HG02970 (cell line): Measurements from ENCODE around the gene TOPBP1.
"Not testable (repeated sequence)": the region's sequence is repeated elsewhere in the genome, so short reads cannot be mapped to it uniquely, and the experiment has no call there.

Experiments used
- ATAC-seq: cut with Tn5 transposase; IDR thresholded peaks from one replicate; pipeline ENCODE4 v1.9.1; 2021; ENCODE audit warnings: mild to moderate bottlenecking, moderate library complexity, moderate number of reproducible peaks; ENCODE audit not compliant: unreplicated experiment, low FRiP score

Gene TOPBP1

DNA sequence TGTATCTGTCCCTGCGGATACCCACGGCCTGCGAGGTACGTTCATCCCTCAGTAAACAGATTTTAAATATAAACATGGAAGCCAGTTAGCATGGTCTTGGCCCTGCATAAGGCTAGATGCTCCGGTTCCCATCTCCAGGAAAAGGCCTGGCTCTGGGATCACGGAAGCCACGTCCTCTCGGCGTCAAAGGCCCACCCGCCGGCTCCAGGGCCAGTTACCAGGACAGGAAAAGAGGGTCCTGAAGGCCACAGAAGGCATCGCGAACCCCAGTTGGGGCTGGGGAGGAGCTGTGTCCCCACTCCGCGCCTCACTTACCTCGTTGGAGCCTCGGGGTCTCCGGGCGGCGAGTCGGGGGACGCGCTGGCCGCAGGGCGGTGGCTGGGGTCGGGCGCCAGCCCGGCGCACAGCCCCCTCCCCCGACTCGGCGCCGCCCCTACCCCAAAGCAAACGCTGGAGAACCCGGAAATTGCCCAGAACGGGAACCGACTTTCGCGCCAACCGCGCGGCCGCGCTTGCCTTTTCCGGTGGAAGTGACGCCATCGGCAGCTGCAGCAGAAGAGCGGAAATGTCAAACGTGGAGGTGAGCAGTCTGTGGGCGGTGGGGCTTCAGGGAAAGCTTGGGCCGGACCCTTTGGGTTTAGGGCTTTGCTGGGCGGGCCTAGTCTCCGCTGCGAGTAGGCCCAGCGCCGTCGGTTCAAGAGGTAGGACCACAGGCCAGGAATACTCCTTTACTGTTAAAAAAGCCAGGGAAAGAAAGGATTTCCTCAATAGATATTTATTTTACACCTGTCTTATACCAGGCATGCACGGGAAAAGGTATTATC, at the start of gene TOPBP1:
Gene TOPBP1, minus strand, starts transcription at position 488 of the 824 bp plus-strand sequence. CDS start 814 bp downstream, outside the sequence.
- peak; percentile 79 for ATAC-seq

DNA sequence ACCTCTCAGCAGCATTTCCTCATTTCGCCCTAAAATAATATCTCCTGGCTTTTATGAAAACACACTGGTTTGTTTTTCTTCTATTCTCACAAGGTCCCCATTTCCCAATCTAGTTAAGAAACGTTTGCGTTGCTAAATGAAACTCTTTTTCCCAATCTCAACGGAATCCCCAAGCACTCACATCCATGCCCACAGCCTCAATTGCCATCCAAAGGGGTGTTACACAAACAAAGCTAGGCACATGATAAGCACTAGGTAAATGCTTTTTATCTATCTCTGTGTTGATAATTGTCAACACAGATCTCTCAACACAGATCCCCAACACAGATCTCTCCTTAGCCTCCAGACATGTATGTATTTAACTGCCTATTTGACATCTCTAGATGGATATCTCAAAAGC, 49.3 kb upstream of the TOPBP1 start:
- no peak for ATAC-seq

DNA sequence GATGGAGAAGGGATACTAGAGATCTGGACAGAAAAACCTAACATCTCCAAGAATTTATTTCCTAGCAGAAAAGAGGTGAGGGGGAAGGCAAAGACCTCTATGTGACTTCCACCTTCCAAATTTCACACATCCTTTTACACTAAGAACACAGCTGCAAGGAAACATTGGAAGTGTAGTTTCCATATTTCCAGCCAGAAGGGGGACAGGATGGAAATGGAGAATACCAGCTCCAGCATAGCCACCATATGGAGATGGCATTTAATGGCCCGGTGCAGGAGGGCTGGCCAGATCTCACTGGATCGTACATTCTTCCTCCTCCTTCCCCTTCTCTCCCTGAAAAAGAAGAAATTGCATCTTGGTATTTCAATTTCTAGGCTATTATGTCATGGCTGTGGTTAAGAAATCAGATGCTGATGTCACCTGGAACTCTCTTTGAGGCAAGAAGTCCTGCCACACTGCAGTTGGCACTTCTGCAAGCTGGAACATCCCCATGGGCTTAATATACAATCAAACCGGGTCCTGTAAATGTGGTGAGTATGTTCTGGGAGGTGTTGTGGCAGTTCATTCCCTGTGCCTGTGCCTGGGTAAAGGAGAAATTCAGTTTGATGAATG, 47.5 kb upstream of the TOPBP1 start:
- no peak for ATAC-seq

DNA sequence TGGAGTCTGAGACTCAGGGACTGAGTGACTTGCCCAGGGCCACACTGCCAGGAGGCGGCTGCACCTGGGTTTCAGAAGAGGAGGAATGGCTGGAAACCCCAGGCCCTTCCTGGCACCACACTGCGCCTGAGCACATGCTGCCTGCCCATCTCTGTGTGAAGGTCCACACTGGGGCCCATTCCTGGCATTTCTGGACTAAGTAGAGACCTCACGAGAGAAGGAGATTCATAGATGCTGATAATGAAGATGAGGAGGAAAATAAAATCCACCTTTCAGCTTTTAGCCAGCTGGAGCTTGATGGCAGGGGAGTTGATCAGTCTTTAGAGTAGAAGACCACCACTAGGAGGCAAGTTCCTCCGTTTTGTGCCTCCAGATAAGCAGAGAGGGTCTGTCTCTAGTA, 44.3 kb upstream of the TOPBP1 start:
- ATAC-seq = no peak

DNA sequence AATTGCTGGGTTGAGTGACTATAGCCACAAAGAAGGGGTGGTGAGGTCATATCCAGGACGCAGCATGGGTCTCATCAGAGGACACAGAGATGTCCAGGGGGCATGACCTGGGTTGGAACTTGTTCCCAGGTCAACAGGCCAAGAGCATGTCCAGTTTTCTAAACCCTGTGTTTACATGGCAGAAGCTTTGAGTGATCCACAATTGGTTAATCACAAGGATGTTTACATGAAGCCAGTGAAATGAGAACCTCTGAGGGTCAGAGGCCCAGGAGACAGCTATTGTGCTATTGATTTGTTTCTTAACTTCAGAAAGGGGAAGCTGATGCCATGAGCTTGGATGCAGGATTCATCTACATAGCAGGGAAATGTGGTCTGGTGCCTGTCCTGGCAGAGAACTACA, 42.2 kb upstream of the TOPBP1 start:
- no peak for ATAC-seq

DNA sequence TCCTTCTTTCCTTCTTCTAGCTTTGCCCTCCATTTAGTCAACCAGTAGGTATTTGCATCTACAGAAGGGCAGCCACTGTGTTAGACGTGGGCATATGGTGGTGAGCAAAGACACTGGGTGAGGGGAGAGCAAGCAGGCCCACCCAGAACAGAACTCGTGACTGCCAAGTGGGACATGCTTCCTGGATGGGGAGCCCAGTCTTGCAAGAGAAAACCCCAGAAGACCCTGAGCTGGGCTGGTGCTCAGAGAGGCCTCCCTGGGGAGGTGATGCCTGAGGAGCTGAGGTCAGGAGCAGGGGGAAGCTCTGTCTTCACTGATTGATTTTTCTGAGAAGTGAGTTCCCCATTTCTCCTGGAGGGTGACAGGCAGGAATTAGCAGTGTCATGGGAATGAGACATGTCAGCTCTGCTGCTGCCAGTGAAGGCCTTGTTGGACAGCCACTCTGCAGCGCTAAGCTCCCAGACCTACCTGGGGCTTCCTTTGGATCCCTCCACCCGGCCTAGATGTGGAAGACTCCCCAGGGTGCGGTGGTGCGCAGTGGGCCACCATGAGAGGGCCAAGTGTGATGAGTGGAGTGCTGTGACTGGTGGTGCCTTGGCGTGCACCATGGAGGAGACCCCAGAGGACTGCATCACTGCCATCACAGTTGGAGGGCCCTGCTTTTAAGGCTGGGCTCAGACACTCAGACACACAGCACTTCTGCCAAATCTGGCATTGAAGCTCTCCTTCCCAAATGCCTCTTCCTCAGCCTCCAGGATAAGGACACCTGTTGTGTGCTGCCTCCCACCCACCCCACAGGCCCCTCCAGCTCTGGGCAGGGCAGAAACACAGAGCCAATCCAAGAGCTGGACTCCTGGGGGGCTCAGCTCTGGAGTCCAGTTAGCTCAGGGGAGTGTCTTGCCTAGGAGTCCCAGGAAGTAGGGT, 40.0 kb upstream of the TOPBP1 start:
- no peak for ATAC-seq

DNA sequence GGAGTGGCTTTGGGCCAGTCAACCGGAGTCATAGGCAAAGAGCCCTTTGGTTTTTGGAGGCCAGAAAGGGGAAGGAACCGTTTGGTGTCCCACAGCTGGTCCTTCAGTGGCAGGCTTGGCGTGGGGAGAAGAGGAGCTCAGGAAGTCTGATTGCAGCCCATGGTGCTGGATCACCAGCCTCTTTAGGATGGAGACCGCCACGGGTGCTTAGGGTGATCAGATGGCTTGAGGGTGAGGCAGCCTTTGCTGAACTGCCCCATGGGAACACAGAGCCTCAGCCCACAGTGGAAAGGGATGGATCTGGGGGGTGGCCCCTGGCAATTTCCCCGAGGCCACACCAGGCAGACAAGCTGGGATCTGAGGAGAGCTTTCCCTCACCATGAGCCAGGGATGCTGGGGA, 38.6 kb upstream of the TOPBP1 start:
- ATAC-seq = no peak

DNA sequence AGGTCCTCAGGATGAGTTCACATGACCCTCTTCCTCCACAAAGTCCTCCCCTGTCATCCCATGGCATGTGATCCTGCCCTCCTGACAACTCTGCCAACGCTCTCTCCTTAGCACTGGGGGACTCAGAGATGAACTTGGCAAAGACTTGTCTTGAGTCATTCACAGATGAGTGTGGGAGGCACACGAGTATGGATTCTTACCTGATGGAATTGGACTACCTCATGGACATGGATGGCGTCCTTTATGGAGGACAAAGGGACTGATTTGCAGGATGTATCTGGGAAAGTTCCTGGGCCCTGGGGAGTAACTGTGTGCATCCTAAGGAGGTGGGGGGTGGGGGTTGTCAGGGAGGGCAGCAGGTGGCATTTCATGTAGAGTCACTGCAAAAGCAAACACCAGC, 38.2 kb upstream of the TOPBP1 start:
- ATAC-seq = no peak

DNA sequence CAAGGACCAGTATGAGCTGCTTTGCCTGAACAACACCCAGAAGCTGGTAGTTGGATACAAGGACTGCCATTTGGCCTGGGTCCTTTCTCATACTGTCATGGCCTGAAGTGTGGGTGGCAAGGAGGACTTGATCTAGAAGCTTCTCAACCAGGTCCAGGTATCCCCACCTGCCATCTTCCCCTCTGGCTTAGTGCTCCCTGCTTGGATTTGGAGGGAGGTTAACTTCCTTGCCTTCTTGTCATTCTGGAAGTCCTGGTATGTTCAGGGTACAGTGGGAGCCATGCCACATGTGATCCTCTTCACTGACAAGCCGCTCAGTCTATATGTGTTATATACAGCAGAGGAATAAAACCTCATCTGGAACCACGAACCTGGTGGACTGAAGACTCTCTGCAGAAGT, 37.7 kb upstream of the TOPBP1 start:
- ATAC-seq = no peak

DNA sequence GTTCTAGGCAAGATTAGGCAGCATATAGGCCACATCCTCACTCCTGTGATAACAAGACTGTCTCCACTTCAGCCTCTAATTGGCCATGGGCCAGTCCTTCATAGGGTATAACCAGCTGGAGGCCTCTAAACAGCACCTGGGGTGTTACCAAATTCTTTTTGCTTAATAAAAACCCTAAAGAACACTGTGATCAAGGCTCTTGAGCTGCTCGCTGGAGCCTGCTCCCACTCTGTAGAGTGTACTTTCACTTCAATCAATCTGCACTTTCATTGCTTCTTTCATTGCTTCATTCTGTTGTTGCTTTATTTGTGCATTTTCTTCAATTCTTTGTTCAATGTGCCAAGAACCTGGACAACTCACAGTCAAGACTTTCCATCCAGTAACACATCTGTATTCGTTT, 36.2 kb upstream of the TOPBP1 start:
- no peak for ATAC-seq

DNA sequence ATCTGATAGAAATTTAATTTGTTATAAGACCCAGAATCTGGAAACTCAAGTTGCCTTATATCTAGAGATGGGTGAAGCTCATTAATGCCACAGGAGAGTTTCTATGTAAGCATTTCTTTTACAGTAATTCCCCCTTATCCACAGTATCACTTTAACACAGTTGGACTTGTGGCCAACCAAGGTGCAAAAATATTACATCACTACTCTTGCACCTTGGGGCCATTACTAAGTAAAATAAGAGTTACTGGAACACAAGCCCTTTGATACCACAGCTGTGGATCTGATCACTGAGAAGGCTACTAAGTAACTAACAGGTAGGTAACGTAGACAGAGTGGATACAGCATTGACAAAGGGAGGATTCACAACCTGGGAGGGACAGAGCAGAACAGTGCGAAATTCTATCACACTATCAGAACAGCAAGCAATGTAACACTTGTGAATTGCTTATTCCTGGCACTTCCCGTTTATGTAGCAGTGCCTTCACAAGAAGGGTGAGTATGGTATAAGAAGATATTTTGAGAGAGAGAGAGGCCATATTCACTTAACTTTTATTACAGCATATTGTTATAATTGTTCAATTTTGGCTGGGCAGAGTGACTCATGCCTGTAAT, 33.9 kb upstream of the TOPBP1 start:
- no peak for ATAC-seq

DNA sequence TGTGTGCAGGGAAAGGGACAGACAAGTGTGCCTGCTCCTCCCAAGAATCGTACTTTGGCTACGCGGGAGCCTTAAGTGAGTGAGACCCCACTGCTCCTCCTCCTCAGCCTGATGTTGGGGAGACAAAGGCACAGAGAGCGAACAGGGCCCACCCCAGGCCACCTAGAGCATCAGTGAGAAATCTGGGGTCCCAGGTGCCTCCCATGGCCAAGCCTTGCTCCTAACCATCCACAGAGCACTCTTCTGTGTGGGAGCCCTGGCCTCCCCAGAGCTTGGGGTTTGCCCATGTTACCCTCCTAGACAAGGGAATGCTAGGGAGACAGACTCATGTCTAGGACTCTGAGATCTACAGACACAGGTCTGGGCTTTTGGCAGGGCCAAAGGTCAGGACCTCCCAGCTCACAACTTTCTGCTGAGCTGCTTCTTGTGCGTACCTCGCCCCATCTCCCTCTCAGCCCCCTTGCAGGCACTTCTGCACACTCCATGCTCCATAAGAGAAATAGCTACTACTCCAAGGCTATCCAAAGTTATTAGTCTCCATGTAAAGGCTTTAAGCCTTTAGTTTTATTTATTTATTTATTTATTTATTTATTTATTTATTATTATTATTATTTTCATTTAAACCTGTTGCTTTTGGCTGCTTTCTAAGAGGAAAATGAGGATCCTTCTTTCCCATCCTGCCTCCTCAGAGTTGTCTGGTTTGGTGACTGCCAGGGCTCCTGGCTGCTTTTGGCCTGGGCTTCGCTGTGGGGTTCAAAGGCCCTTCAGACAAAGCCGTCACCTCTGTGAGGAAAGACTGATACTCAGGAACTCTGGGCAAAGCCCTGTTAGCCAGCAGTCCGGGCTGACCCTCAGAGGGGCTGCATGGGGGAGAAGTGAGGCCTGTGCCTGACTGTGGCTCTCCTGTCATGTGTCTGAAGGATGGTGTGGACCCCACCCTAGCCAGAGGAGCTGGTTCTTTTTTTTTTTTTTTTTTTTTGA, 32.8 kb upstream of the TOPBP1 start:
- ATAC-seq = no peak

DNA sequence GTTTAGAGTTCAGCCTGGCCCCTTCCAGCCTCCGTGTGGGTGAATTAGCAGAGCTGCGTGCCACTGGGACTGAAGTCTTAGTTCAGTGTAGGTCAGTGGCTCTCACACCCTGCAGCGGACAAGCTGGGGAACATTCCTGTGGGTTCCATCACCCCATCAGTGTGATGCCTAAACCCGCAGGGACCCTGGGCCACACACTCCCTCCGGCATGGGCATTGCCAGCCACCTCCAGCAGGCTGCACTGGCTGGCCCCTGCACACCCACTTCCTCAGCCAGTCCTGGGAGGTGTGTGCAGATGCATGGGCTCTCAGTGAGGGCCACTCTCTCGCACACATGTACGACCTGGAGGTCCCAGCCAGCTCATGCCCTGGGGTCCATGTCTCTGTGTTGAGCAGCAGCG, 32.1 kb upstream of the TOPBP1 start:
- ATAC-seq = no peak

DNA sequence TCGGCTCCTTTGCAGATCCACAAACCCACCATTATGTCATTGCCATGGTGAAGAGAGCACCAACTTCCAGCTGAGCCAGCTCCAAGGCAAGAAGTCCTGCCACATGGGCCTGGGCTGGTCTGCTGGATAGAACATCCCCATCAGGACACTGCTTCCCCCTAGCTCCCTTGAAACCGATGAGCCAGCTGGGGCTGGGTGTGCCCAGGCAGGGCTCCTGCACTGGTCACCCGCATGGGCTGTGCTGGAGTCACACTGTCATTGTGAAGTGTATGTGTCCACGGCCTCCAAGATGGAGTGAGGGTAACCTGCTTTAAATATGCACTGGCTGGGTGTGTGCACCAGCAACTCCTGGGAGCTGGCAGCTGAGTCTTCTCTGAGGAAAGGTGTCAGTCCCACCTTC, 31.0 kb upstream of the TOPBP1 start:
- ATAC-seq = no peak

DNA sequence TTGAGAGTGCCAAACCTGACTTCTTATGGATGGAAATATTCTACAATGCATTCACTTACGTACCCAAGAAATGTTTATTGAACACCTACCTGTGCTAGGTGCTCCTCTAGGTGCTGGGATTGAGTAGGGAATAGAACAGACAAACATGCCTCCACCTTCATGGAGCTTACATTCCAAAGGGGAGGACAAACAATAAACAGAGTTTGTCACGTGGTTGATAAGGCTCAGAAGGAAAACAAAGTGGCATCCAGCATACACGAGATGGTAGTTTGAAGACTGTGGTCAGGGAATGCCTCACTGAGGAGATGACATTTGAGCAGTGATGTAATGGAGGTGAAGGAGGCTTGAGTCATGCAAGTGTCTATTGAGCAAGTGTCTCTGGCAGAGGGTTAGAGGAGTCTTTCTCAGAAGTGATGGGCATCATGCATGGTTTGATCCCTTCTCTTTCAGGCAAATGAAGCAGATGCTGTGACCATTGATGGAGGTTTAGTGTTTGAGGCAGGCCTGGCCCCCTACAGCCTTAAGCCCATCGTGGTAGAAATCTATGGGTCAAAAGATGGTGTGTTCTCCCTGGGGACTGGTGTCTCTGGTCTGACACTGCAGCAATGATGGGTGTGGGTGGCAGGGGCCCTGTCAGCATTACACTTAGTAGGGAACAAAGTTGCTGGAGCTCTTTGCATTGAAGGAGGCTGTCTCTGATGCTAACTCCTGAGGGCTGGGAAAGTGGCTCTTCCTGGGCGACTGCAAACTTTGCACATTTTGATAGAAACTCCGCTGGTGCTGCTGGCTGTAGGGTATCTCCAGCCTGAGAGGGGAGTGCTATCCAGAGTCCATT, 29.7 kb upstream of the TOPBP1 start:
- ATAC-seq = no peak

DNA sequence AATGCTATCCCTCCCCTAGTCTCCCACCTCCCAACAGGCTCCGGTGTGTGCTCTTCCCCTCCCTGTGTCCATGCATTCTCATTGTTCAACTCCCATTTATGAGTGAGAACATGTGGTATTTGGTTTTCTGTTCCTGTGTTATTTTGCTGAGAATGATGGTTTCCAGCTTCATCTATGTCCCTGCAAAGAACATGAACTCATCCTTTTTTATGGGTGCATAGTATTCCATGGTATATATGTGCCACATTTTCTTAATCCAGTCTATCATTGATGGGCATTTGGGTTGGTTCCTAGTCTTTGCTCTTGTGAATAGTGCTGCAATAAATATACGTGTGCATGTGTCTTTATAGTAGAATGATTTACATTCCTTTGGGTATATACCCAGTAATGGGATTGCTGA, 16.3 kb upstream of the TOPBP1 start:
- ATAC-seq = not testable (repeated sequence)

DNA sequence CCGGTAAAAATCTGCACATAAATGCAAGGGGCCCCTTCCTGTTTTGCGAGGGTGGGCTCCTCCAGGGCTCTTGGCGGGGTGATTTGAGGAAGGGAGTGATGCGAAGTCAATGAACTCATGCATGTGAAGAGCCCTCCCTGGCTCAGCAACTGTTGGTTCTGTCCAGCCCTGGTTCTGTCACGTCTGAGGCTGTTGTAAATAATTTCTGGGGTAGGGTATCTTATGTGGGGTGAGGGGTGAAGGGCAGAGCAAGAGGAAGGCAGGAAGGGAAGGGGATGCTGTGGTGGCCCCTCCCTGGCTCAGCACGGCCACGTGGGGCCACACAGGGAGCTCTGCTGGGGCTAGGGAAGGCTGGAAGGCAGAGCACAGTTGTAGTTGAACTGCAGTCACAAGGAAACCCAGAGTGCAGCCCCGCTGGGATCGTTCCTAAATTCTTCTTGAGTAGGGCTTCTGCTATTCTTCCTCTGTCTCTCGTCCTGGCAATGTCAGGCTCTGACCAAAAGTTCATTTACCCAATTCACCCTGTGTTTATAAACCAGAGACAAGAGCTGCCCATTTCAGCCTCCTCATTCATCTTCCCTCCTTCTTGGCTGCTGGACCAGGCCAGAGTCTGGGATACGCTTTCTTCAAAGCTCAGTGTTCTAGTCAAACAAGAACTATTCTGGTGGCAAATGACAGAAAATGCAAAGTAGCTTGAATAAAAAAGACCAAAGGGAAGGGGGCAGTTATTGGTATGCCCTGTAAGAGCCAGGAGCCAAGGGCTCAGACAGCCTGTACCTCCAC, 14.8 kb upstream of the TOPBP1 start:
- ATAC-seq = no peak
